Peyer's patch (tissue), 4 donors: Measurements from ENCODE around the gene SPAG16.

Experiments used
- POLR2A ChIP-seq, 2 donors: fragments of 450-650 bp; IDR thresholded peaks; one replicate each; pipeline ENCODE4 v1.5.1; 2017; ENCODE audit warnings: antibody characterized with exemption in 2 of 2, mild to moderate bottlenecking in 2 of 2, moderate library complexity in 2 of 2
- TF ChIP-seq, protein P1 (sequence below), 6 experiments: fragments of 450-650 bp in 4 of 6; fragments of 200-600 bp in 2 of 6; sonication (generic) in 1 of 6; IDR thresholded peaks; one replicate each; pipeline ENCODE4 v1.5.1; 2017 to 2019; ENCODE audit warnings: antibody characterized with exemption in 6 of 6, mild to moderate bottlenecking in 3 of 6, moderate library complexity in 1 of 6

- TF ChIP-seq, protein P1, sequence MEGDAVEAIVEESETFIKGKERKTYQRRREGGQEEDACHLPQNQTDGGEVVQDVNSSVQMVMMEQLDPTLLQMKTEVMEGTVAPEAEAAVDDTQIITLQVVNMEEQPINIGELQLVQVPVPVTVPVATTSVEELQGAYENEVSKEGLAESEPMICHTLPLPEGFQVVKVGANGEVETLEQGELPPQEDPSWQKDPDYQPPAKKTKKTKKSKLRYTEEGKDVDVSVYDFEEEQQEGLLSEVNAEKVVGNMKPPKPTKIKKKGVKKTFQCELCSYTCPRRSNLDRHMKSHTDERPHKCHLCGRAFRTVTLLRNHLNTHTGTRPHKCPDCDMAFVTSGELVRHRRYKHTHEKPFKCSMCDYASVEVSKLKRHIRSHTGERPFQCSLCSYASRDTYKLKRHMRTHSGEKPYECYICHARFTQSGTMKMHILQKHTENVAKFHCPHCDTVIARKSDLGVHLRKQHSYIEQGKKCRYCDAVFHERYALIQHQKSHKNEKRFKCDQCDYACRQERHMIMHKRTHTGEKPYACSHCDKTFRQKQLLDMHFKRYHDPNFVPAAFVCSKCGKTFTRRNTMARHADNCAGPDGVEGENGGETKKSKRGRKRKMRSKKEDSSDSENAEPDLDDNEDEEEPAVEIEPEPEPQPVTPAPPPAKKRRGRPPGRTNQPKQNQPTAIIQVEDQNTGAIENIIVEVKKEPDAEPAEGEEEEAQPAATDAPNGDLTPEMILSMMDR (IDR thresholded peaks at IDR 0.05): no peak
- no peak for TF ChIP-seq POLR2A (IDR thresholded peaks at IDR 0.05)
These were observed 425.9 kb downstream of the SPAG16 start for GRCh38 chr2:213710164-213710563.
